Activated naive CD8-positive, alpha-beta T cell treated with anti-CD3 and anti-CD28 coated beads, Interleukin-2, amount 10 ng/mL, durations not matched to agents 7 days and 5 days (primary cell): ENCODE measurements around the gene RABGAP1L. TPM values are rescaled to one million over a fixed set of nuclear protein-coding genes. Genes with fewer than 3 reads are reported as not detected.
"Not testable (repeated sequence)": the region's sequence is repeated elsewhere in the genome, so short reads cannot be mapped to it uniquely, and the experiment has no call there.

Source experiments
- ATAC-seq: fragments of 150-1000 bp; cut with Tn5 transposase; one replicate; pipeline ENCODE4 v1.10.0; 2021; ENCODE audit warnings: low read depth, moderate library complexity
- POLR2A ChIA-PET: fragments of 350-600 bp; sonication (Branson Sonifier 250); formaldehyde crosslinking; loops from one replicate; lab custom pipeline; 2021; ENCODE audit warnings: antibody characterized with exemption; lab: Charles Lee
- DNase-seq: peaks from one replicate; pipeline ENCODE4 v3.0.0; 2021
- H3K27ac Mint-ChIP-seq: one replicate; pipeline ENCODE4 v1.8.0; 2022; ENCODE audit warnings: mild to moderate bottlenecking, mixed read lengths
- H3K27me3 Mint-ChIP-seq: one replicate; pipeline ENCODE4 v1.8.0; 2022; ENCODE audit warnings: mild to moderate bottlenecking, moderate library complexity, mixed read lengths
- H3K36me3 Mint-ChIP-seq: one replicate; pipeline ENCODE4 v1.8.0; 2021; ENCODE audit warnings: mild to moderate bottlenecking, mixed read lengths
- H3K4me1 Mint-ChIP-seq: one replicate; pipeline ENCODE4 v1.8.0; 2021; ENCODE audit warnings: mixed read lengths
- H3K4me3 Mint-ChIP-seq: one replicate; pipeline ENCODE4 v1.8.0; 2022; ENCODE audit warnings: mild to moderate bottlenecking, moderate library complexity, mixed read lengths
- H3K9me3 Mint-ChIP-seq: one replicate; pipeline ENCODE4 v1.8.0; 2021; ENCODE audit warnings: mixed read lengths
- total RNA-seq, 2 experiments: library from RNA; stranded (reverse); gene quantifications; one replicate each; pipeline ENCODE4 v1.2.3, GENCODE V29; 2021

The RABGAP1L gene
- total RNA-seq, 2 experiments from 2014 or later = 64.8 to 69.9 TPM

- H3K27me3 Mint-ChIP-seq, POLR2A ChIA-PET, H3K27ac Mint-ChIP-seq, ATAC-seq, H3K4me1 Mint-ChIP-seq, DNase-seq, H3K36me3 Mint-ChIP-seq, H3K4me3 Mint-ChIP-seq: not testable (repeated sequence)
- peaks cover 12% of the 10 kb centered on the region for H3K9me3 Mint-ChIP-seq
Measured at GRCh38 chr1:174617905-174618304, 458.6 kb downstream of the RABGAP1L start.

GRCh38 chr1:174623324-174624035 lies 464.2 kb downstream of the RABGAP1L start:
- Mint-ChIP-seq H3K27ac (no peak overlapping the region), H3K4me3 (no peak overlapping the region), H3K4me1 (no peaks in the 10 kb centered on the region), H3K36me3 (no peaks in the 10 kb centered on the region), H3K27me3 (no peaks in the 10 kb centered on the region), H3K9me3 (peaks cover 6% of the 10 kb centered on the region)
- ATAC-seq (no peak), DNase-seq (no peak)
- POLR2A ChIA-PET = no interaction called here

- DNase-seq (no peak), ATAC-seq (no peak)
- Mint-ChIP-seq H3K4me1 (no peaks in the 10 kb centered on the region), H3K4me3 (no peak overlapping the region), H3K27ac (no peak overlapping the region), H3K9me3 (peaks cover 4% of the 10 kb centered on the region), H3K36me3 (no peaks in the 10 kb centered on the region), H3K27me3 (no peaks in the 10 kb centered on the region)
- POLR2A ChIA-PET = no interaction called here
Measured at GRCh38 chr1:174626031-174627025, 467.0 kb downstream of the RABGAP1L start.

GRCh38 chr1:174637487-174637886 lies 478.2 kb downstream of the RABGAP1L start:
- H3K4me1 Mint-ChIP-seq = no peaks in the 10 kb centered on the region
- H3K27me3 Mint-ChIP-seq = no peaks in the 10 kb centered on the region
- no peak overlapping the region for H3K27ac Mint-ChIP-seq
- POLR2A ChIA-PET = no interaction called here
- ATAC-seq (no peak), DNase-seq (no peak)
- H3K36me3 Mint-ChIP-seq = peaks cover 4% of the 10 kb centered on the region
- H3K4me3 Mint-ChIP-seq = no peak overlapping the region
- H3K9me3 Mint-ChIP-seq = peaks cover 2% of the 10 kb centered on the region

GRCh38 chr1:174639461-174639860 lies 480.1 kb downstream of the RABGAP1L start:
- ATAC-seq = no peak
- Mint-ChIP-seq H3K27ac (no peak overlapping the region), H3K9me3 (no peaks in the 10 kb centered on the region), H3K4me1 (no peaks in the 10 kb centered on the region), H3K36me3 (peaks cover 4% of the 10 kb centered on the region), H3K4me3 (no peak overlapping the region), H3K27me3 (no peaks in the 10 kb centered on the region)
- DNase-seq = no peak
- POLR2A ChIA-PET = no interaction called here

GRCh38 chr1:174640783-174641182 lies 481.5 kb downstream of the RABGAP1L start:
- Mint-ChIP-seq H3K27ac (no peak overlapping the region), H3K9me3 (no peaks in the 10 kb centered on the region), H3K27me3 (no peaks in the 10 kb centered on the region), H3K4me1 (peaks cover 1% of the 10 kb centered on the region), H3K4me3 (no peak overlapping the region), H3K36me3 (peaks cover 4% of the 10 kb centered on the region)
- POLR2A ChIA-PET = no interaction called here
- DNase-seq (no peak), ATAC-seq (no peak)

GRCh38 chr1:174642393-174642792 lies 483.1 kb downstream of the RABGAP1L start:
- Mint-ChIP-seq H3K4me3 (no peak overlapping the region), H3K4me1 (peaks cover 1% of the 10 kb centered on the region), H3K27ac (no peak overlapping the region), H3K36me3 (peaks cover 3% of the 10 kb centered on the region), H3K27me3 (no peaks in the 10 kb centered on the region), H3K9me3 (peaks cover 1% of the 10 kb centered on the region)
- POLR2A ChIA-PET = no interaction called here
- no peak for ATAC-seq
- DNase-seq = no peak

GRCh38 chr1:174643206-174643605 lies 483.9 kb downstream of the RABGAP1L start:
- Mint-ChIP-seq H3K9me3 (peaks cover 4% of the 10 kb centered on the region), H3K36me3 (peaks cover 5% of the 10 kb centered on the region)
- no peak for ATAC-seq

GRCh38 chr1:174649572-174649971 lies 490.3 kb downstream of the RABGAP1L start:
- H3K4me3 Mint-ChIP-seq, ATAC-seq, POLR2A ChIA-PET, H3K27ac Mint-ChIP-seq, H3K4me1 Mint-ChIP-seq, H3K27me3 Mint-ChIP-seq, DNase-seq: not testable (repeated sequence)
- Mint-ChIP-seq H3K9me3 (peaks cover 12% of the 10 kb centered on the region), H3K36me3 (peaks cover 13% of the 10 kb centered on the region)

More at GRCh38 chr1:174643206-174643605, 483.9 kb downstream of the RABGAP1L start:
- POLR2A ChIA-PET = no interaction called here
- no peaks in the 10 kb centered on the region for H3K27me3 Mint-ChIP-seq
- H3K4me1 Mint-ChIP-seq = peaks cover 1% of the 10 kb centered on the region
- no peak for DNase-seq
- no peak overlapping the region for H3K27ac Mint-ChIP-seq
- no peak overlapping the region for H3K4me3 Mint-ChIP-seq

- H3K27ac Mint-ChIP-seq = no peak overlapping the region
- no peak for DNase-seq
- no peaks in the 10 kb centered on the region for H3K4me1 Mint-ChIP-seq
- H3K9me3 Mint-ChIP-seq = peaks cover 10% of the 10 kb centered on the region
- no peaks in the 10 kb centered on the region for H3K27me3 Mint-ChIP-seq
- no peak overlapping the region for H3K4me3 Mint-ChIP-seq
- no peak for ATAC-seq
- peaks cover 12% of the 10 kb centered on the region for H3K36me3 Mint-ChIP-seq
- POLR2A ChIA-PET = no interaction called here
Measured at GRCh38 chr1:174652569-174653280, 493.4 kb downstream of the RABGAP1L start.

- H3K36me3 Mint-ChIP-seq = peaks cover 12% of the 10 kb centered on the region
- H3K27ac Mint-ChIP-seq = no peak overlapping the region
- DNase-seq = no peak
- ATAC-seq = no peak
- no peaks in the 10 kb centered on the region for H3K27me3 Mint-ChIP-seq
- POLR2A ChIA-PET = no interaction called here
- H3K4me1 Mint-ChIP-seq = no peaks in the 10 kb centered on the region
- peaks cover 6% of the 10 kb centered on the region for H3K9me3 Mint-ChIP-seq
- H3K4me3 Mint-ChIP-seq = no peak overlapping the region
Measured at GRCh38 chr1:174654560-174654959, 495.2 kb downstream of the RABGAP1L start.

- DNase-seq (no peak), ATAC-seq (no peak)
- Mint-ChIP-seq H3K9me3 (peaks cover 5% of the 10 kb centered on the region), H3K27me3 (no peaks in the 10 kb centered on the region), H3K4me1 (no peaks in the 10 kb centered on the region), H3K36me3 (peaks cover 10% of the 10 kb centered on the region), H3K4me3 (no peak overlapping the region), H3K27ac (no peak overlapping the region)
- POLR2A ChIA-PET = no interaction called here
Measured at GRCh38 chr1:174656409-174657059, 497.2 kb downstream of the RABGAP1L start.

GRCh38 chr1:174657411-174657810 lies 498.1 kb downstream of the RABGAP1L start:
- Mint-ChIP-seq H3K4me1 (no peaks in the 10 kb centered on the region), H3K9me3 (peaks cover 2% of the 10 kb centered on the region), H3K27ac (no peak overlapping the region), H3K27me3 (no peaks in the 10 kb centered on the region), H3K4me3 (no peak overlapping the region), H3K36me3 (peaks cover 5% of the 10 kb centered on the region)
- POLR2A ChIA-PET = no interaction called here
- ATAC-seq (no peak), DNase-seq (no peak)
